OCI-LY7 (cell line): ENCODE data around the gene GADL1. TPM values are rescaled to one million over a fixed set of nuclear protein-coding genes. Genes with fewer than 3 reads are reported as not detected.

Experiments
- BruUV-seq: library from RNA; stranded (reverse); fragments of 400-500 nt; replicated peaks from 2 replicates; lab custom pipeline; 2021; lab: Mats Ljungman, UMichigan
- CTCF ChIA-PET: fragments of 300-600 bp; sonication (Branson Sonifier 250); formaldehyde crosslinking; loops from one replicate; lab custom pipeline; 2022; ENCODE audit warnings: antibody characterized with exemption; ENCODE audit not compliant: unreplicated experiment; lab: Charles Lee
- POLR2A ChIA-PET: fragments of 300-600 bp; sonication (Branson Sonifier 250); formaldehyde crosslinking; loops from one replicate; lab custom pipeline; 2022; ENCODE audit warnings: antibody characterized with exemption; lab: Charles Lee
- DNase-seq: peaks from one replicate; pipeline ENCODE4 v3.0.0-alpha.2; 2015; ENCODE audit warnings: low spot score
- H2AFZ ChIP-seq: fragments of 200-600 bp; sonication (generic), shearing (Covaris generic); 2 replicates; pipeline ENCODE4 v1.6.1; 2014; ENCODE audit warnings: mild to moderate bottlenecking, antibody characterized with exemption, low read length, moderate library complexity
- H3K27ac ChIP-seq: fragments of 200-600 bp; sonication (generic); 2 replicates; pipeline ENCODE4 v1.5.1; 2014; ENCODE audit warnings: mixed run types, low read depth, mild to moderate bottlenecking, moderate library complexity, low read length, inconsistent platforms; ENCODE audit not compliant: poor library complexity, severe bottlenecking
- H3K36me3 ChIP-seq: fragments of 200-600 bp; sonication (generic); 2 replicates; pipeline ENCODE4 v1.6.1; 2014; ENCODE audit warnings: mild to moderate bottlenecking, antibody characterized with exemption, low read length, moderate library complexity, mixed read lengths; ENCODE audit not compliant: insufficient read depth
- H3K4me1 ChIP-seq: fragments of 200-600 bp; sonication (generic); 2 replicates; pipeline ENCODE4 v1.5.1; 2014; ENCODE audit warnings: mild to moderate bottlenecking, low read length; ENCODE audit not compliant: insufficient read depth, poor library complexity, severe bottlenecking
- H3K4me2 ChIP-seq: fragments of 200-600 bp; sonication (generic); 2 replicates; pipeline ENCODE4 v1.6.1; 2014; ENCODE audit warnings: mild to moderate bottlenecking, low read length
- H3K4me3 ChIP-seq: fragments of 200-600 bp; sonication (generic); 2 replicates; pipeline ENCODE4 v1.5.1; 2014; ENCODE audit warnings: mild to moderate bottlenecking, low read depth, low read length; ENCODE audit not compliant: poor library complexity, severe bottlenecking
- H3K79me2 ChIP-seq: fragments of 200-600 bp; sonication (generic); 2 replicates; pipeline ENCODE4 v1.6.1; 2016; ENCODE audit warnings: low read depth, mild to moderate bottlenecking, low read length, moderate library complexity, mixed read lengths; ENCODE audit not compliant: insufficient read depth
- H3K9me2 ChIP-seq: fragments of 200-600 bp; sonication (generic); 2 replicates; pipeline ENCODE4 v1.6.1; 2016; ENCODE audit warnings: mild to moderate bottlenecking, low read length, mixed read lengths; ENCODE audit not compliant: insufficient read depth
- H3K9me3 ChIP-seq: fragments of 200-600 bp; sonication (generic); 2 replicates; pipeline ENCODE4 v1.6.1; 2014; ENCODE audit warnings: mild to moderate bottlenecking, mixed run types, low read length, mixed read lengths
- H4K20me1 ChIP-seq: fragments of 200-600 bp; sonication (generic); 2 replicates; pipeline ENCODE4 v1.6.1; 2014; ENCODE audit warnings: mild to moderate bottlenecking, antibody characterized with exemption, low read length, moderate library complexity, mixed read lengths; ENCODE audit not compliant: insufficient read depth
- EZH2phosphoT487 ChIP-seq: fragments of 200-600 bp; sonication (generic); IDR thresholded peaks from 2 replicates; pipeline ENCODE4 v1.6.1; 2018; ENCODE audit warnings: low read depth, borderline replicate concordance, mild to moderate bottlenecking, mixed run types, antibody characterized with exemption, low read length, moderate library complexity, mixed read lengths
- intact Hi-C: fragments of 100-400 bp; cut with micrococcal nuclease; formaldehyde crosslinking; loops from one replicate; pipeline ENCODE4 v1.10.0; 2022; ENCODE audit not compliant: unreplicated experiment
- total RNA-seq, 2 experiments: library from RNA; depleted of rRNA in 1 of 2; stranded (reverse); fragments of >200 nt in 1 of 2; shearing (Covaris generic) in 1 of 2; gene quantifications; 2 replicates each; pipeline ENCODE4 v1.2.3, GENCODE V29; 2014 to 2022
- TF ChIP-seq, protein P1 (sequence below): fragments of 200-600 bp; sonication (generic); conservative IDR thresholded peaks from 2 replicates; pipeline ENCODE4 v1.5.1; 2014; ENCODE audit warnings: mild to moderate bottlenecking, antibody characterized with exemption, low read length, moderate library complexity, mixed read lengths

Gene GADL1
- total RNA-seq, 2 experiments from 2014 or later = not detected

DNA sequence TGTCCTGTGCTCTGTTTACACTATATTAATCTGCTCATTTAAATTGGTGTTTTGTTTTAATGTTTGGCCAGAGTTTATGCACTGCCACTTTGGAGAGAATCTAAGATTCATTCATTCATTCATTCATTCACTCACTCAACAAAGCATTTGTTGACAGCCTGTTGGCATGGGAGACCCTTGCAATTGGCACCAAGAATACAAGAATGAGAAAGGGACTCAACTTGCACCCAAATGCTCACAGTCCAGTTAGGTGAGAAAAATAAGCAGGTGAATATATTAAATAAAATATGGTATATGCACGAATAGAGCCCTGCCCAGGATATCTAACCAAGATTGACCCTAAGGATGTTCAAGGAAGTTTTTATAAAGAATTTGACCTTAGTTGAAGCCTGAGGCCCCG, 207.7 kb downstream of the GADL1 start:
- H2AFZ ChIP-seq = no peak overlapping the region
- no peak overlapping the region for H3K4me2 ChIP-seq
- H3K27ac ChIP-seq = no peak overlapping the region
- H3K9me2 ChIP-seq = no peaks in the 10 kb centered on the region
- no peaks in the 10 kb centered on the region for H3K79me2 ChIP-seq
- H4K20me1 ChIP-seq = no peaks in the 10 kb centered on the region
- H3K4me1 ChIP-seq = no peaks in the 10 kb centered on the region
- intact Hi-C loops = no loop called here
- CTCF ChIA-PET = interaction anchor here (0.6 kb wide), 1 partner anchor 12 kb away, joined by 3 read pairs; no protein-coding TSS in a partner anchor
- TF ChIP-seq EZH2phosphoT487 = no peak
- TF ChIP-seq, protein P1, sequence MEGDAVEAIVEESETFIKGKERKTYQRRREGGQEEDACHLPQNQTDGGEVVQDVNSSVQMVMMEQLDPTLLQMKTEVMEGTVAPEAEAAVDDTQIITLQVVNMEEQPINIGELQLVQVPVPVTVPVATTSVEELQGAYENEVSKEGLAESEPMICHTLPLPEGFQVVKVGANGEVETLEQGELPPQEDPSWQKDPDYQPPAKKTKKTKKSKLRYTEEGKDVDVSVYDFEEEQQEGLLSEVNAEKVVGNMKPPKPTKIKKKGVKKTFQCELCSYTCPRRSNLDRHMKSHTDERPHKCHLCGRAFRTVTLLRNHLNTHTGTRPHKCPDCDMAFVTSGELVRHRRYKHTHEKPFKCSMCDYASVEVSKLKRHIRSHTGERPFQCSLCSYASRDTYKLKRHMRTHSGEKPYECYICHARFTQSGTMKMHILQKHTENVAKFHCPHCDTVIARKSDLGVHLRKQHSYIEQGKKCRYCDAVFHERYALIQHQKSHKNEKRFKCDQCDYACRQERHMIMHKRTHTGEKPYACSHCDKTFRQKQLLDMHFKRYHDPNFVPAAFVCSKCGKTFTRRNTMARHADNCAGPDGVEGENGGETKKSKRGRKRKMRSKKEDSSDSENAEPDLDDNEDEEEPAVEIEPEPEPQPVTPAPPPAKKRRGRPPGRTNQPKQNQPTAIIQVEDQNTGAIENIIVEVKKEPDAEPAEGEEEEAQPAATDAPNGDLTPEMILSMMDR = no peak
- DNase-seq = no peak
- POLR2A ChIA-PET = no interaction called here
- peaks cover 91% of the 10 kb centered on the region for H3K36me3 ChIP-seq
- H3K9me3 ChIP-seq = no peaks in the 10 kb centered on the region
- no peak overlapping the region for H3K4me3 ChIP-seq
- no TSS peak for BruUV-seq

DNA sequence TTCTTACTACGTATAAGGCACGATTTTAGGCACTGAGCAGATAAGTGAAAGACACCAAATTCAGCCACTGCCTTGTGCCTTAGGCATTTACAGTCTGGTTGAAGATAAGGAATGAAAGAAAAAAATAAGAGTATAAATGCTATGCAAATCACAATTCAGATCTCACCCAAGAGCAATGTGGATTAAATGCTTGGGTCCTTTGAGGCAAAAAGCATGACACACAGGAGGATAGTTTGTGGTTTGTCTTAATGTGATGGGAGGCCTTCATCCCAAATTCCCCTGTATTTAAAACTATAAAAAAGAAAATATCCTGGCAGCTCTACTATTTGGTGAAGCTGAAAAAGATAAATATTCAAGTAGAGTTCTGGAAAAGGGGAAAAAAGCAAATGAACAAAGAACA, 208.3 kb downstream of the GADL1 start:
- H4K20me1 ChIP-seq = no peaks in the 10 kb centered on the region

DNA sequence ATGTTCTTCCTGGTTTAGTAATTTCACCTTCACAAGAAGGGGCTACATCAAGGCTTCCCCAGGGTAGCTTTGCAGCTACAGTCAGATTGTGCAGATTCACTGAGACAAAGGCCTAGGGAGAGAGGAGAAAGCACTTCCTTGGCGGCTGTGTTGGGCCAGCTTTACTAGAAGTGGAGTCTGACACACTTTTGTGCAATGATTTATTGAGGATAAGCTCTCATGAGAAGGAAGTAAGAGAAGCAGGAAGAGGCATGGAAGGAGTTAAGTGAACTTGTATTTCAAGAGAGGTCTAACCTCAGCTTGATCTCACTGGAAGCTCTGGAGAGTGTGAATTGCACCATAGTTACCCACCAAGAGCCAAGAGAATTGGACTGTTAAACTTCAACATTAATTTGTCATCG, 209.2 kb downstream of the GADL1 start:
- H3K36me3 ChIP-seq = peaks cover 91% of the 10 kb centered on the region
- POLR2A ChIA-PET = interaction anchor here (0.6 to 1.5 kb wide), 6 partner anchors 11 to 705 kb away, joined by 3 to 5 read pairs (median 3); no protein-coding TSS in a partner anchor
- H3K4me1 ChIP-seq = no peaks in the 10 kb centered on the region
- no peak for DNase-seq
- no peaks in the 10 kb centered on the region for H3K9me3 ChIP-seq
- H3K9me2 ChIP-seq = no peaks in the 10 kb centered on the region
- H3K4me3 ChIP-seq = no peak overlapping the region
- H2AFZ ChIP-seq = no peak overlapping the region
- TF ChIP-seq, protein P1 = no peak
- TF ChIP-seq EZH2phosphoT487 = no peak
- no peak overlapping the region for H3K27ac ChIP-seq
- H3K79me2 ChIP-seq = no peaks in the 10 kb centered on the region
- no TSS peak for BruUV-seq
- CTCF ChIA-PET = no interaction called here
- intact Hi-C loops = no loop called here
- no peaks in the 10 kb centered on the region for H4K20me1 ChIP-seq
- H3K4me2 ChIP-seq = no peak overlapping the region

More for the DNA sequence above, 208.3 kb downstream of the GADL1 start:
- no peak overlapping the region for H3K4me3 ChIP-seq
- DNase-seq = no peak
- H3K36me3 ChIP-seq = peaks cover 93% of the 10 kb centered on the region
- H3K27ac ChIP-seq = no peak overlapping the region
- H3K9me3 ChIP-seq = no peaks in the 10 kb centered on the region
- TF ChIP-seq, protein P1 = no peak
- TF ChIP-seq EZH2phosphoT487 = no peak
- intact Hi-C loops = no loop called here
- no peak overlapping the region for H3K4me2 ChIP-seq
- no peaks in the 10 kb centered on the region for H3K9me2 ChIP-seq
- no peak overlapping the region for H2AFZ ChIP-seq
- ChIA-PET CTCF (interaction anchor here (0.6 kb wide), 1 partner anchor 13 kb away, joined by 3 read pairs; no protein-coding TSS in a partner anchor), POLR2A (interaction anchor here (0.6 to 0.8 kb wide), 2 partner anchors 32 to 158 kb away, joined by 3 to 5 read pairs; no protein-coding TSS in a partner anchor)
- BruUV-seq = no TSS peak
- no peaks in the 10 kb centered on the region for H3K79me2 ChIP-seq
- H3K4me1 ChIP-seq = no peaks in the 10 kb centered on the region
